Liver (tissue), 9 donors: ENCODE results near the gene PEX11G. TPM values are rescaled to one million over a fixed set of nuclear protein-coding genes. Genes with fewer than 3 reads are reported as not detected.

Experiments
- DNase-seq: peaks from one replicate; pipeline ENCODE4 v3.0.0-alpha.2; 2017; ENCODE audit warnings: low spot score
- H3K27ac ChIP-seq, 2 donors: one replicate each; pipeline ENCODE4 v1.7.0; 2013; ENCODE audit warnings: inconsistent platforms in 2 of 2, low read length in 2 of 2, control low read depth in 1 of 2, low read depth in 1 of 2, mild to moderate bottlenecking in 1 of 2
- H3K27me3 ChIP-seq, 4 donors: one replicate each; pipeline versions ENCODE4 v1.6.1 to v1.7.0; 2013; ENCODE audit warnings: low read length in 3 of 4, inconsistent platforms in 1 of 4, mild to moderate bottlenecking in 1 of 4, moderate library complexity in 1 of 4; ENCODE audit not compliant: control insufficient read depth in 4 of 4, insufficient read depth in 4 of 4
- H3K36me3 ChIP-seq, 4 donors: one replicate each; pipeline versions ENCODE4 v1.6.1 to v1.7.0; 2013; ENCODE audit warnings: low read length in 3 of 4, mild to moderate bottlenecking in 3 of 4, low read depth in 1 of 4, moderate library complexity in 1 of 4; ENCODE audit not compliant: control insufficient read depth in 4 of 4, insufficient read depth in 3 of 4
- H3K4me1 ChIP-seq, 4 donors: one replicate each; pipeline versions ENCODE4 v1.6.1 to v1.7.0; 2013; ENCODE audit warnings: low read length in 3 of 4, mild to moderate bottlenecking in 3 of 4, moderate library complexity in 1 of 4; ENCODE audit not compliant: control insufficient read depth in 4 of 4, insufficient read depth in 4 of 4
- H3K4me3 ChIP-seq, 3 donors: one replicate each; pipeline versions ENCODE4 v1.6.1 to v1.7.0; 2013; ENCODE audit warnings: low read length in 3 of 3, control low read depth in 1 of 3, low read depth in 1 of 3, mild to moderate bottlenecking in 1 of 3
- H3K9ac ChIP-seq, 2 donors: one replicate each; pipeline ENCODE4 v1.7.0; 2013; ENCODE audit warnings: low read length in 2 of 2, mild to moderate bottlenecking in 2 of 2, moderate library complexity in 2 of 2, control low read depth in 1 of 2, low read depth in 1 of 2
- H3K9me3 ChIP-seq, 4 donors: one replicate each; pipeline versions ENCODE4 v1.6.1 to v1.7.0; 2013; ENCODE audit warnings: low read length in 3 of 4; ENCODE audit not compliant: control insufficient read depth in 4 of 4
- FOXA2 ChIP-seq: IDR thresholded peaks from 2 replicates; pipeline ENCODE4 v1.6.1; 2016; ENCODE audit warnings: antibody characterized with exemption
- GABPA ChIP-seq, 2 donors: IDR thresholded peaks in 1 of 2; conservative IDR thresholded peaks in 1 of 2; 2 replicates each; pipeline ENCODE4 v1.6.1; 2016; ENCODE audit warnings: antibody characterized with exemption in 2 of 2, mild to moderate bottlenecking in 1 of 2, moderate library complexity in 1 of 2
- HNF4A ChIP-seq, 2 donors: conservative IDR thresholded peaks; 2 replicates each; pipeline ENCODE4 v1.6.1; 2016; ENCODE audit warnings: antibody characterized with exemption in 2 of 2, mild to moderate bottlenecking in 2 of 2
- JUND ChIP-seq, 2 donors: IDR thresholded peaks; 2 replicates each; pipeline ENCODE4 v1.6.1; 2016; ENCODE audit warnings: antibody characterized with exemption in 2 of 2
- NR2F2 ChIP-seq: IDR thresholded peaks from 2 replicates; pipeline ENCODE4 v1.6.1; 2016; ENCODE audit warnings: antibody characterized with exemption
- RAD21 ChIP-seq, 2 donors: IDR thresholded peaks; 2 replicates each; pipeline ENCODE4 v1.6.1; 2016; ENCODE audit warnings: antibody characterized with exemption in 2 of 2, mild to moderate bottlenecking in 2 of 2
- RXRA ChIP-seq, 2 donors: IDR thresholded peaks; 2 replicates each; pipeline ENCODE4 v1.6.1; 2017 to 2018; ENCODE audit warnings: antibody characterized with exemption in 2 of 2, mild to moderate bottlenecking in 1 of 2
- SP1 ChIP-seq: IDR thresholded peaks from 2 replicates; pipeline ENCODE4 v1.6.1; 2018; ENCODE audit warnings: antibody characterized with exemption, mild to moderate bottlenecking
- TAF1 ChIP-seq: conservative IDR thresholded peaks from 2 replicates; pipeline ENCODE4 v1.6.1; 2016; ENCODE audit warnings: antibody characterized with exemption, mild to moderate bottlenecking
- YY1 ChIP-seq: IDR thresholded peaks from 2 replicates; pipeline ENCODE4 v1.6.1; 2016; ENCODE audit warnings: antibody characterized with exemption, mild to moderate bottlenecking
- WGBS: extraction: QIAGEN DNeasy Blood & Tissue Kit; methylation state at CpG from one replicate; pipeline ENCODE4 v1.1.7; 2013; 5-methylcytosine and 5-hydroxymethylcytosine counted together
- polyA plus RNA-seq, 2 donors: library from polyadenylated mRNA; stranded (reverse) in 1 of 2; unstranded in 1 of 2; fragments of 200-250 nt in 1 of 2; fragments of >200 nt in 1 of 2; fragmentation: Nextera tagmentation in 1 of 2; extraction: Ambion mirVana in 1 of 2; gene quantifications; one replicate each; pipeline versions ENCODE4 v1.2.1 to v1.2.3, GENCODE V29; 2013 to 2015
- total RNA-seq, 2 donors: library from RNA; depleted of rRNA; stranded (reverse); fragments of >200 nt; gene quantifications; one replicate each; pipeline ENCODE4 v1.2.3, GENCODE V29; 2014
- TF ChIP-seq, protein P1 (sequence below): IDR thresholded peaks from 2 replicates; pipeline ENCODE4 v1.6.1; 2016; ENCODE audit warnings: antibody characterized with exemption
- TF ChIP-seq, protein P2 (sequence below): IDR thresholded peaks from 2 replicates; pipeline ENCODE4 v1.6.1; 2016; ENCODE audit warnings: antibody characterized with exemption
- TF ChIP-seq, protein P3 (sequence below): IDR thresholded peaks from 2 replicates; pipeline ENCODE4 v1.6.1; 2016; ENCODE audit warnings: antibody characterized with exemption
- TF ChIP-seq, protein P4 (sequence below): fragments of 150-350 bp; IDR thresholded peaks from 2 replicates; pipeline ENCODE4 v1.5.1; 2017; ENCODE audit warnings: improper control_type of control experiment, low read depth, low read length; ENCODE audit not compliant: missing input control
- TF ChIP-seq, protein P5 (sequence below): IDR thresholded peaks from 2 replicates; pipeline ENCODE4 v1.6.1; 2016; ENCODE audit warnings: antibody characterized with exemption, mild to moderate bottlenecking
- donor health status: healthy.
- donor health status: healthy.
- donor health status: healthy.
- donor health status: healthy.
- donor health status: healthy.

Gene PEX11G
- total and polyA plus RNA-seq, 4 donors = 1.9 to 10.9 (median 8.2) TPM

DNA sequence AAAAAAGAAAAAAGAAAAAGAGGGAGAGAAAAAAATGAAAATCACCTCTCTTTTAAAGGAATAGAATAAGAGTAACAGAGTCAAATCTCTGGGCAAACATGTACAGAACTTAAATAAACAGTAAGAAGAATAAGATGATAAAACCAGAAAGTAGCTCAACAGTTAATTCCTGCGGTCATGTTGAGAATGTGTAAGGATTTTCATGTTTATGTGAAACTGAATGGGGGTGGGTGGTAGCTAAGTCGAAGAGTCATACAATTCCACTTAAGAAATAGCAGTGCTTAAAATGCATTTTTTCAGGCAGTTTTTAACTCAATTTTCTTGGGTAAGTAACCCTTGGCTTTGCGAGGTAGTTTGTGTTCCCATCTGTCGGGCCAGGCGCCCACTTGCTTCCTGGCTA lies 60.9 kb downstream of the PEX11G start:
- H3K36me3 ChIP-seq = peaks cover 0 to 3% (median under 1%) of the 10 kb centered on the region in 4 donors
- 84% methylated on average over 5 of the region's 5 CpGs for WGBS

DNA sequence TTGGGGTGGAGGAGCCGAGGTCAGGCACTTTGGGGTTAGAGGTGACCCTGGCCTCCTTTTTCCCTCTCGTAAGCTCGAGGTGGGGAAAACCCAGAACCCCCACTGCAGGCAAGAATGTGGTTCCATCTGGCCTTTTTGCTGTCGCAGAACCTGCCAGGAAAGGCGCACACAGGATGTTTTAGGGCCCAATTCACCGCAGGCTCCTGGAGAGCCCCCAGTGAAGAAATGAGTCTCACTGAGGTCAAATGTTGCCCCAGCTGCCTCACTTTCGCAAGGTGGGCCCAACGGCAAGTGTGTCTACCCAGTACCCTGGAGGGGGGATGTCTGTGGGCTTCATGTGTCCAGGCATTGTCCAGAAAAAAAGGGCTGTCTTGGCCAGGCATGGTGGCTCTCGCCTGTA lies 61.8 kb downstream of the PEX11G start:
- no peak for TF ChIP-seq YY1
- TF ChIP-seq, protein P1, sequence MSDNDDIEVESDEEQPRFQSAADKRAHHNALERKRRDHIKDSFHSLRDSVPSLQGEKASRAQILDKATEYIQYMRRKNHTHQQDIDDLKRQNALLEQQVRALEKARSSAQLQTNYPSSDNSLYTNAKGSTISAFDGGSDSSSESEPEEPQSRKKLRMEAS = no peak
- no peaks in the 10 kb centered on the region for H3K27me3 ChIP-seq
- no peaks in the 10 kb centered on the region for H3K4me1 ChIP-seq
- peaks cover 0 to 2% (median under 1%) of the 10 kb centered on the region in 4 donors for H3K36me3 ChIP-seq
- H3K9ac ChIP-seq = no peak overlapping the region
- H3K4me3 ChIP-seq = no peak overlapping the region
- WGBS = 87% methylated on average over 9 of the region's 9 CpGs
- no peak overlapping the region for H3K27ac ChIP-seq
- no peaks in the 10 kb centered on the region for H3K9me3 ChIP-seq
- no peak for DNase-seq

More for the DNA sequence above, 60.9 kb downstream of the PEX11G start:
- DNase-seq = no peak
- Histone ChIP-seq H3K4me1 (no peaks in the 10 kb centered on the region), H3K27ac (no peak overlapping the region), H3K27me3 (no peaks in the 10 kb centered on the region), H3K9ac (no peak overlapping the region), H3K4me3 (no peak overlapping the region), H3K9me3 (no peaks in the 10 kb centered on the region)
- TF ChIP-seq SP1 (no peak), RXRA (IDR thresholded peaks at IDR 0.05) (no peak), YY1 (no peak), TAF1 (no peak), GABPA (IDR thresholded peaks at IDR 0.05 in 1 of 2, conservative IDR thresholded peaks at IDR 0.05 in 1 of 2) (no peak), NR2F2 (no peak), HNF4A (conservative IDR thresholded peaks at IDR 0.05) (no peak), FOXA2 (no peak), JUND (IDR thresholded peaks at IDR 0.05) (no peak), RAD21 (IDR thresholded peaks at IDR 0.05) (no peak)
- TF ChIP-seq, protein P2, sequence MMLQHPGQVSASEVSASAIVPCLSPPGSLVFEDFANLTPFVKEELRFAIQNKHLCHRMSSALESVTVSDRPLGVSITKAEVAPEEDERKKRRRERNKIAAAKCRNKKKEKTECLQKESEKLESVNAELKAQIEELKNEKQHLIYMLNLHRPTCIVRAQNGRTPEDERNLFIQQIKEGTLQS = no peak
- TF ChIP-seq, protein P1 = no peak
- TF ChIP-seq, protein P3, sequence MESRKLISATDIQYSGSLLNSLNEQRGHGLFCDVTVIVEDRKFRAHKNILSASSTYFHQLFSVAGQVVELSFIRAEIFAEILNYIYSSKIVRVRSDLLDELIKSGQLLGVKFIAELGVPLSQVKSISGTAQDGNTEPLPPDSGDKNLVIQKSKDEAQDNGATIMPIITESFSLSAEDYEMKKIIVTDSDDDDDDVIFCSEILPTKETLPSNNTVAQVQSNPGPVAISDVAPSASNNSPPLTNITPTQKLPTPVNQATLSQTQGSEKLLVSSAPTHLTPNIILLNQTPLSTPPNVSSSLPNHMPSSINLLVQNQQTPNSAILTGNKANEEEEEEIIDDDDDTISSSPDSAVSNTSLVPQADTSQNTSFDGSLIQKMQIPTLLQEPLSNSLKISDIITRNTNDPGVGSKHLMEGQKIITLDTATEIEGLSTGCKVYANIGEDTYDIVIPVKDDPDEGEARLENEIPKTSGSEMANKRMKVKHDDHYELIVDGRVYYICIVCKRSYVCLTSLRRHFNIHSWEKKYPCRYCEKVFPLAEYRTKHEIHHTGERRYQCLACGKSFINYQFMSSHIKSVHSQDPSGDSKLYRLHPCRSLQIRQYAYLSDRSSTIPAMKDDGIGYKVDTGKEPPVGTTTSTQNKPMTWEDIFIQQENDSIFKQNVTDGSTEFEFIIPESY = no peak
- TF ChIP-seq, protein P4, sequence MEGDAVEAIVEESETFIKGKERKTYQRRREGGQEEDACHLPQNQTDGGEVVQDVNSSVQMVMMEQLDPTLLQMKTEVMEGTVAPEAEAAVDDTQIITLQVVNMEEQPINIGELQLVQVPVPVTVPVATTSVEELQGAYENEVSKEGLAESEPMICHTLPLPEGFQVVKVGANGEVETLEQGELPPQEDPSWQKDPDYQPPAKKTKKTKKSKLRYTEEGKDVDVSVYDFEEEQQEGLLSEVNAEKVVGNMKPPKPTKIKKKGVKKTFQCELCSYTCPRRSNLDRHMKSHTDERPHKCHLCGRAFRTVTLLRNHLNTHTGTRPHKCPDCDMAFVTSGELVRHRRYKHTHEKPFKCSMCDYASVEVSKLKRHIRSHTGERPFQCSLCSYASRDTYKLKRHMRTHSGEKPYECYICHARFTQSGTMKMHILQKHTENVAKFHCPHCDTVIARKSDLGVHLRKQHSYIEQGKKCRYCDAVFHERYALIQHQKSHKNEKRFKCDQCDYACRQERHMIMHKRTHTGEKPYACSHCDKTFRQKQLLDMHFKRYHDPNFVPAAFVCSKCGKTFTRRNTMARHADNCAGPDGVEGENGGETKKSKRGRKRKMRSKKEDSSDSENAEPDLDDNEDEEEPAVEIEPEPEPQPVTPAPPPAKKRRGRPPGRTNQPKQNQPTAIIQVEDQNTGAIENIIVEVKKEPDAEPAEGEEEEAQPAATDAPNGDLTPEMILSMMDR = no peak
- TF ChIP-seq, protein P5, sequence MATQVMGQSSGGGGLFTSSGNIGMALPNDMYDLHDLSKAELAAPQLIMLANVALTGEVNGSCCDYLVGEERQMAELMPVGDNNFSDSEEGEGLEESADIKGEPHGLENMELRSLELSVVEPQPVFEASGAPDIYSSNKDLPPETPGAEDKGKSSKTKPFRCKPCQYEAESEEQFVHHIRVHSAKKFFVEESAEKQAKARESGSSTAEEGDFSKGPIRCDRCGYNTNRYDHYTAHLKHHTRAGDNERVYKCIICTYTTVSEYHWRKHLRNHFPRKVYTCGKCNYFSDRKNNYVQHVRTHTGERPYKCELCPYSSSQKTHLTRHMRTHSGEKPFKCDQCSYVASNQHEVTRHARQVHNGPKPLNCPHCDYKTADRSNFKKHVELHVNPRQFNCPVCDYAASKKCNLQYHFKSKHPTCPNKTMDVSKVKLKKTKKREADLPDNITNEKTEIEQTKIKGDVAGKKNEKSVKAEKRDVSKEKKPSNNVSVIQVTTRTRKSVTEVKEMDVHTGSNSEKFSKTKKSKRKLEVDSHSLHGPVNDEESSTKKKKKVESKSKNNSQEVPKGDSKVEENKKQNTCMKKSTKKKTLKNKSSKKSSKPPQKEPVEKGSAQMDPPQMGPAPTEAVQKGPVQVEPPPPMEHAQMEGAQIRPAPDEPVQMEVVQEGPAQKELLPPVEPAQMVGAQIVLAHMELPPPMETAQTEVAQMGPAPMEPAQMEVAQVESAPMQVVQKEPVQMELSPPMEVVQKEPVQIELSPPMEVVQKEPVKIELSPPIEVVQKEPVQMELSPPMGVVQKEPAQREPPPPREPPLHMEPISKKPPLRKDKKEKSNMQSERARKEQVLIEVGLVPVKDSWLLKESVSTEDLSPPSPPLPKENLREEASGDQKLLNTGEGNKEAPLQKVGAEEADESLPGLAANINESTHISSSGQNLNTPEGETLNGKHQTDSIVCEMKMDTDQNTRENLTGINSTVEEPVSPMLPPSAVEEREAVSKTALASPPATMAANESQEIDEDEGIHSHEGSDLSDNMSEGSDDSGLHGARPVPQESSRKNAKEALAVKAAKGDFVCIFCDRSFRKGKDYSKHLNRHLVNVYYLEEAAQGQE = no peak

Other genes with a start within 250 kb of the PEX11G start
- gene INSR, start 194.6 kb downstream of the PEX11G start, total RNA-seq = 10 to 100 TPM; 68.5 to 97.5 TPM
- gene INSR, start 194.6 kb downstream of the PEX11G start, polyA plus RNA-seq = 10 to 100 TPM; 16.5 to 33.0 TPM
- gene ARHGEF18, start 140.1 kb downstream of the PEX11G start, total RNA-seq = 10 to 100 TPM; 19.2 to 28.8 TPM
- 10 to 100 TPM in 1 of 2 donors, 1 to 10 TPM in 1; 3.3 to 10.6 TPM for gene ARHGEF18, start 140.1 kb downstream of the PEX11G start, polyA plus RNA-seq
- 1 to 10 TPM; 5.7 to 9.5 TPM for gene ZNF358, start 27.1 kb upstream of the PEX11G start, total RNA-seq
- 10 to 100 TPM; 15.6 to 18.2 TPM for gene ZNF358, start 27.1 kb upstream of the PEX11G start, polyA plus RNA-seq
- 10 to 100 TPM; 10.9 to 13.2 TPM for gene MCOLN1, start 33.6 kb upstream of the PEX11G start, total RNA-seq
- gene MCOLN1, start 33.6 kb upstream of the PEX11G start, polyA plus RNA-seq = 10 to 100 TPM; 14.1 to 17.0 TPM
- 10 to 100 TPM; 33.0 to 68.4 TPM for gene PNPLA6, start 46.7 kb upstream of the PEX11G start, total RNA-seq
- 10 to 100 TPM; 20.9 to 22.9 TPM for gene PNPLA6, start 46.7 kb upstream of the PEX11G start, polyA plus RNA-seq
- gene CAMSAP3, start 106.8 kb upstream of the PEX11G start, total RNA-seq = 10 to 100 TPM in 1 of 2 donors, 1 to 10 TPM in 1; 4.4 to 13.8 TPM
- 10 to 100 TPM in 1 of 2 donors, 1 to 10 TPM in 1; 5.7 to 19.1 TPM for gene CAMSAP3, start 106.8 kb upstream of the PEX11G start, polyA plus RNA-seq
- gene XAB2, start 140.5 kb upstream of the PEX11G start, total RNA-seq = 10 to 100 TPM; 17.2 to 21.3 TPM
- gene XAB2, start 140.5 kb upstream of the PEX11G start, polyA plus RNA-seq = 10 to 100 TPM in 1 of 2 donors, 1 to 10 TPM in 1; 5.1 to 13.3 TPM
- gene PET100, start 140.8 kb upstream of the PEX11G start, total RNA-seq = 10 to 100 TPM in 1 of 2 donors, 1 to 10 TPM in 1; 4.8 to 22.0 TPM
- gene PET100, start 140.8 kb upstream of the PEX11G start, polyA plus RNA-seq = 100 to 1,000 TPM in 1 of 2 donors, 10 to 100 TPM in 1; 31.5 to 225 TPM
- not detected for gene PCP2, start 144.7 kb upstream of the PEX11G start, total RNA-seq
- under 1 TPM; 0.08 to 0.25 TPM for gene PCP2, start 144.7 kb upstream of the PEX11G start, polyA plus RNA-seq
- 10 to 100 TPM; 25.9 to 32.7 TPM for gene STXBP2, start 148.1 kb upstream of the PEX11G start, total RNA-seq
- 10 to 100 TPM; 26.8 to 27.5 TPM for gene STXBP2, start 148.1 kb upstream of the PEX11G start, polyA plus RNA-seq
- gene RETN, start 180.0 kb upstream of the PEX11G start, total RNA-seq = 10 to 100 TPM in 1 of 2 donors, not detected in 1; 11.5 TPM
- gene RETN, start 180.0 kb upstream of the PEX11G start, polyA plus RNA-seq = 1 to 10 TPM in 1 of 2 donors, not detected in 1; 1.9 TPM
- under 1 TPM; 0.42 to 0.92 TPM for gene MCEMP1, start 188.1 kb upstream of the PEX11G start, total RNA-seq
- under 1 TPM; 0.29 to 0.54 TPM for gene MCEMP1, start 188.1 kb upstream of the PEX11G start, polyA plus RNA-seq
- gene TRAPPC5, start 191.8 kb upstream of the PEX11G start, total RNA-seq = 10 to 100 TPM; 22.5 to 38.3 TPM
- gene TRAPPC5, start 191.8 kb upstream of the PEX11G start, polyA plus RNA-seq = 100 to 1,000 TPM in 1 of 2 donors, 10 to 100 TPM in 1; 72.1 to 130 TPM
- under 1 TPM in 1 of 2 donors, not detected in 1; 0.14 TPM for gene FCER2, start 213.1 kb upstream of the PEX11G start, total RNA-seq
- gene FCER2, start 213.1 kb upstream of the PEX11G start, polyA plus RNA-seq = not detected
- 10 to 100 TPM in 1 of 2 donors, 1 to 10 TPM in 1; 7.7 to 43.9 TPM for gene CLEC4G, start 243.1 kb upstream of the PEX11G start, total RNA-seq
- 10 to 100 TPM; 47.4 to 69.0 TPM for gene CLEC4G, start 243.1 kb upstream of the PEX11G start, polyA plus RNA-seq